EL (cell line): Measurements from ENCODE around the gene CTDP1.
"Not testable (repeated sequence)": the region's sequence is repeated elsewhere in the genome, so short reads cannot be mapped to it uniquely, and the experiment has no call there.

Experiments used
- DNase-seq: peaks from one replicate; pipeline ENCODE4 v3.0.0-alpha.2; 2016

Gene CTDP1

DNA sequence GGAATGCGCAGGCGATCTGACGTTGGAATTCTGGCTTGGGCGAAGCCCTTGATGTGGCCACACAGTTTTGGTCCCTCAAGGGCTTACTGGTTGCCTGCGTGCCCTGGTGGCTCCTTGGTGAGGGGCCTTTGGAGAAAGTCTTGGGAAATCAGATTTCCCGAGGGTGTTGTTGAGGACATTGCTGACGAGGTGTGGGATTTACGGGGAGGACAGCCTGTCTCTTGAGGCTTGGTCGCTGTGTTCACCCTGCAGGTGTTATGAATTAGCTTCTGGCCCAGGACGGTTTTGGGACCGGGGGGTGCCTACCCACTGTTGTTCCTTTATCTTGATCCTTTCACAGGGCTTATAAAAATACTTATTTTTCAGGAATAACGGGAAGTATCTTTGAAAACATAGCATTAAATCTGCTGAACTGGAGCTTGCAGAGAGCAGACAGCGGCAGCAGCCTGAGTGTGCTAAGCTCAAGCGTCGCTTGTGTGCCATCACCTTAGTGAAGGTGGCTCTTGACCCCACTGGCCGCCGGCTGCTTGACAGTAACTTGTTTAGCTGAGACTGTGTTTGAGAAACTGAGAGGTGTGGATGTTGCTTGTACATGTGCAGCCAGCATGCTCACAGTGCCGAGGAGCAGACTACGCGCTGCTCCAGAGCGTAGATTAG is 4.2 kb downstream of the CTDP1 start:
- no peak for DNase-seq

DNA sequence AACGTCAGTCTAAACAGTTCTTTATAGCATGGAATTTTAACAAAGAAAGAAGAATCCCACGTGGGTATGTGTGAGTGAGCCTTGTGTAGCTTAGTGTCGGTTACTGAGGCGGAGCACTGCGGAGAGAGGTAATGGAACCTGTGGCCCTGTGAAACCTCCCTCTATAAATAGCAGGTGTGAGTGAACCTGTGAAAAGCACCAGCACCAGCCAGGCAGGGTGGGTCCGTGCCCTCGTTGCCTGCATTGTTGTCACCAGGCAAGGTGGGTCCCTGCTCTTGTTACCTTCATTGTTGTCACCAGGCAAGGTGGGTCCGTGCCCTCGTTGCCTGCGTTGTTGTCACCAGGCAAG is 4.7 kb downstream of the CTDP1 start:
- no peak for DNase-seq

DNA sequence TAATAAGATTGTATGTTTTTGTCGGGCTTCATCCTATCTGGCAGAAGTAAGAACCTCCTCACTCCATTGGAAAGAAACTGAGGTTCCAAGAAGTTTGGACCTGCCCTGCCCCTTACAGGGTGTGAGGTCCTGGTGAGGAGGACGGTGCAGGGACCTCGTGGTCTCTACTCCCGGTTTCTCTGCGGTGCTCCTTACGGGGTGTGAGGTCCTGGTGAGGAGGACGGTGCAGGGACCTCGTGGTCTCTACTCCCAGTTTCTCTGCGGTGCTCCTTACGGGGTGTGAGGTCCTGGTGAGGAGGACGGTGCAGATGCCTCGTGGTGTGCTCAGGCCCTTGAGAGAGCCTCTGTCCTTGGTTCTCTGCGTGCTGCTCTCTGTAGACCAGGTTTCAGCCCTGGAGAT is 5.2 kb downstream of the CTDP1 start:
- no peak for DNase-seq

DNA sequence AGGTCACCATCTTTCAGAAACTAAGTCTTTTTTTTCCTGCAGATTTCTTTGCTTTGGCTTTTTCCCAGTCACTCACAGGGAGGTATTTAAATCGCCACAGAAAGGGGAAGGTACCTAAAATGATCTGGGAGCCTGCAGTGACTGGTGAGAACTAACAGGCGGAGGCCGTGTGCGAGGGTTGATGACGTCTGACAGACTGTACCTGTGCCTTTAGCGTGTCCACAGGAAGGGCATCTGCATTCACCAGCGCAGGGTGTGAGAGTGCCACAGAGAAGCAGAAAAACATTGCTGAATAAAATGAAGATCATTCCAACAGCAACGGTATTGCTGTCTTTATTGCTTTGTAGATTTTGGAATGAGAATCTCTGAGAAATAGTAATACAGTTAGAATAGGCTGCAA is 5.7 kb downstream of the CTDP1 start:
- no peak for DNase-seq

DNA sequence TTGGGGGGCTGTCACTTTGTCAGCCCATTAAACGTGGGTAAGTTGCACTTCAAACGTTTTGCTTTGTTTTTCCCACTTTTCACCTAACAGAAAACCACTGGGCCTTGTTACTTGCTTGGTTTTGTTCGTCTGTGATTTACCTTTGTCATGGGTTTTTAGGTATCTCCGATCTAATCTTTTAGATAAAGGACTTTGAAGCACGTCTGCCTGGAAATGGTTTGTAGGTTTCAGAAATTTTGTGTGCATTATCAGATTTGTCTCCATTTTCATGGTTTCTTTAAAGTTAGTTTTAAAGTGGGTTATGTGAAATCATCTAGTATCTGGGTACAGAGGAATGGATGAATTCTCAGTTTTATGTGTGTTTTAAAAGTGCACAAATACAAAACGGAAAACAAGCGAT is 6.4 kb downstream of the CTDP1 start:
- DNase-seq, result no peak

DNA sequence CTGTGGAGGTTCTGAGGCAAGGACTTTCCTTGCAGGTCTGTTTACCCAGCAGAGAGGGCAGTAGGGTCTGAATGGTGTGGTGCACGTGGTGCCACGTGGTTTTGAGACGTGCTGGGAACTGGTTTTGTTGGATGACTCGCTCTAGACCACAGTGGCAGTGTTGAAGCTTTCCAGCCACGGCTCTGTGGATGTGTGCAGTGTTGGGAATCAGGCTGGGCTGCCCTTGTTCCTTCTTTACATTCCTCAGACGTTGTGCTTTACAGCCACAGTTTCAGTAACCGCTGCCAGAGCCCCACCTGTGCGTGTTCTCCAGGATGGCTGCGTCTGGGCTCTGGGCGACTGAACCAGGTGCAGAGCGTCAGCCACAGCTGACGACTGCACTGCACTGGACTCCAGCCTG is 8.2 kb downstream of the CTDP1 start:
- peak; percentile 42 for DNase-seq

DNA sequence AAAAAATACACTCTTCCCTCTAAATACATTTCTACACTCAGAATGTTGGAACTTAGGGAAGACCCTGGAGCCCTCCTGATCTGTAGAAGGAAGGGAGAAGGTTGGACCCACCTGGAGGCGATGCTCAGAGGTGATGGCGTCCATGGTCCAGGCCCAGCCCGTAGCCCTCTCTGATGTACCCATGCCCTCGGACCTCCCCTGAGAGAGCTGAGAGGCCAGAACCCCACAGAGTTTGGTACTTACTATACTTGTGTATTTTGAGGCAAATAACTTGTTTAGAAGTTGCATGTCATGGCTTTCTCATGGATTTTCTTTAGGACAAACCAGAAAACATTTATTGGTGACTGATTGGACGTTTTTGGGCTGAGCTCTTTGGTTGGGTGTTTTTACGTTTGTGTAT is 10.5 kb downstream of the CTDP1 start:
- DNase-seq, result no peak

DNA sequence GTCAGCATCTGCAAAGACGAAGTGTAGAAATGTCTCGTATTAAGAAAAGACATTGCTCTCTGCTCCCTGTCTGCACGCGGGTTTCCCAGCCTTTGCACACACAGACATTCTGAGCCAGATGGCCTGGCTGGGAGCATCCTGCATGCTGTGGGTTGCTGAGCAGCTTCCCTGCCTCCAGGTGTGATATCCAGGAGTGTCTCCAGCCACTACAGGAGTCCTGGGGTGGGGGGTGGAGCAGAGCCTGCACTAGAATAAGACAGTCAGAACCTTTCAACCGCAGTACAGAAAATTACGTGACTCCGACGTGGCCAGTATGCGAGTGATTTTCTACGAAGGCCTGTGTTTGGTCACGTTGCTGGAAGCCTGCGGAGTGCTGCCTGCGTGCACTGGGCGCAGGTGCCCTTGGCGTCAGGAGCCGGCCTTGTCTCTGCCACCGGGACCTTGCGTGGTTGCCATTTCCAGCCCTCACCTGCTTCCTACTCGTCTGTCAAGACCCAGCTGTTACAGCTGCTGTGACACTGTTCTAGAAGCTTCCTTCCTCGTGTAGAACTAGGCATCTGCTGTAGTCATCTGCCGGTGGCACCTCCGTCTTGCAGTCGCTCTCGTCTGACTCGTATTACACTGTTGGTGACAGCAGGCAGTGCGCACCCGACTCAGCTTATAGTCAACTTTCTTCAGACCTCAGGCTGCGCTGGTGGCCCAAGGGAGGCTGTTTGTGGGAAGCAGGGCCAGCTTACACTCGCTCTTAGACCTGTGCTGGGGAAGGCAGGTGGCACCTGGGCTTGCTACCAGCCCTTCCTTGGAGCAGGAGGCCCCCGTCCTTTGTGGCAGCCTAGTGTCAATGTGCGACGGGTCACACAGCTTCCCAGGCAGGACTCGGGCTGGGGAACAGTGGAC is 11.2 kb downstream of the CTDP1 start:
- DNase-seq, result no peak

DNA sequence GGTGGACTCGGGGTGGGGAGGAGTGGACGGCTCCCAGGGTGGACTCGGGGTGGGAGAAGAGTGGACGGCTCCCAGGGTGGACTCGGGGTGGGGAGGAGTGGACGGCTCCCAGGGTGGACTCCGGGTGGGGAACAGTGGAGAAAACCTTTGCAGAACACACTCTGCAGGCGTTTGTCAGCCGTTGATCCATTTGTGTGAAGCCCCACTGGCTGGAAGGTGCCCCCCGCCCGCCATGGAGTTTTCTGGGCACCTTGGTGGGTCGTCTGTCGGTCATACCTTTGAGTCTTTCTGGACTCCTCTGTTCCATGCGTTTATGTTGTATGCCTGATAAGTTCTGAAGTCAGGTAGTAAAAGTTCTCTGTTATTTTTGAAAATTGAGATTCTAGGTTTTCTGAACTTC is 12.5 kb downstream of the CTDP1 start:
- DNase-seq, result no peak

DNA sequence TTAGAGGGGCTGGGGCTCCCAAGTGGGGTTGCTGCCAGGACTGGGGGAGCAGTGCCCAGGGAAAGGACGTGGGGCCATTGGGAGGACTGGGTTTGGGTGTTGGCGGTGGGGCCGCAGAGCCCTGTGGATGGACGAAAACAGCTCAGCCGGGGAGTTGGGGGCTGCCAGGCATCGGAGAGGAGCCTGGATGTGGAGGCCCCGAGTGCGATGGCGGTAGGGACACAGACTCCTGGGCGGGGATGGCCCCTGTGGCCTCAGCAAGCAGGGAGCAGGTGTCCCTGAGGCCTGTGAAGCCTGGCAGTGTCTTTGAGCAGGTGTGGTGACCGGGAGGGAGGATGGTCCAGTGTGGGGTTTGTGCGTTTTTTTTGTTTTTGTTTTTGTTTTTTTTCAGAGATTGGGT is 13.3 kb downstream of the CTDP1 start:
- DNase-seq, result no peak

DNA sequence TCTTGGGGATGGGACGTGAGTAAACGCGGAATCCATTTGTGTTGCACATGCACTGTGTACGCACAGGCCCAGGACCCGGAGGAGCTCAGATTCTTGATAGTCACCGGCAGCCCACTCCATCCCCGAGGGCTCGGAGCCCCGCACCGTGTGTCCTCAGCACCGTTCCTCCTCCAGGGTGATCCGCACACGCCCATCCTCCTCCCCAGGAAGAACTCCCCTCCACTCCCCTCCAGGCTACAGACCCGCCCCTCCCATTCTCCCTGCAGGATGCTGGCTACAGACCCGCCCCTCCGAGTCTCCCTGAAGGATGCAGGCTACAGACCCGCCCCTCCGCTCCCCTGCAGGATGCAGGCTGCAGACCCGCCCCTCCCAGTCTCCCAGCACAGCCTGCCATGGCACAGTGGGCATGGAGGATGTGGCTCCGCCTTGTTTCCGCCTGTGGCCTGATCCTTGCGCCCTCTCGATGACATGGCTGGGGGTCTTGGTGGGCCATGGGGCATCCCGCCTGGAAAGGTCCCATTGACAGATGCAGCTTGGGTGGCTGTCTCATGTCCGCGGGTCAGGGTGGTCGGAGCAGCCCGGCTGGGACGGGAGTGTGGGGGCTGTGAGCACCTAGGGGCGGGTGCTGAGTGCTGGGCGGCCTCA is 14.1 kb downstream of the CTDP1 start:
- no peak for DNase-seq

DNA sequence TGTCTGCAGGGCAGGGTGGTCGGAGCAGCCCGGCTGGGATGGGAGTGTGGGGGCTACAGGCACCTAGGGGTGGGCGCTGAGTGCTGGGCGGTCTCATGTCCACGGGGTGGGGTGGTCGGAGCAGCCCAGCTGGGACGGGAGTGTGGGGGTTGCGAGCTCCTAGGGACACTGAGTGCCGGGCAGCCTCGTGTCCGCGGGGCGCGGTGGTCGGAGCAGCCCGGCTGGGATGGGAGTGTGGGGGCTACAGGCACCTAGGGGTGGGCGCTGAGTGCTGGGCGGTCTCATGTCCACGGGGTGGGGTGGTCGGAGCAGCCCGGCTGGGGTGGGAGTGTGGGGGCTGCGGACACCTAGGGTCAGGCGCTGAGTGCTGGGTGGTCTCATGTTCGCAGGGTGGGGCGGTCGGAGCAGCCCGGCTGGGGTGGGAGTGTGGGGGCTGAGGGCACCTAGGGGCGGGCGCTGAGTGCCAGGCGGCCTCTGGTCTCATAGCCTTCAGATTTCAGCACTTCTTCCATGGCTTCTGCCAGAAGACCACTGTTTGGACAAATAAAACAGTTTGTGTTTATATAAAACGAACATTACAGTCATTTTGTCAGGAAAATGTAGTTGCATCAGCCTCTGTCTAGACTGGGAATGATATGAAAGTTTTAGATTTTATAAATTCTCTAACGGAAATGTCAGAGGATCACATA is 14.7 kb downstream of the CTDP1 start:
- DNase-seq, result not testable (repeated sequence)

DNA sequence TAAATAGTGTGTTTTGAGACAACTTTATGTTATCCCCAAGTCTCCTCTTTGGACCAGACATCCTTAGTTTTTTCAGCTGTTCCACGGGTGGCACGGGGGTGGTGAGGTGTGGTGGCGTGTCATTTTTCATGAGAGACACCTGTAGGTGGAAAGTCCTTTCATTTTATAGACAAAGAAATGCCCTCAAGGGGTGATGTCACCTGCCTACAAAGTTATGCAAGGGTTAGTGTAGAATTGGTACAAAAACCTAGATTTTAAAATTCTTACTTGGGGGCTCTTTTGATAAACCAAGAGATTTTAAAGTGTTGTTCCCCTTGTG is 15.3 kb downstream of the CTDP1 start:
- DNase-seq, result no peak

DNA sequence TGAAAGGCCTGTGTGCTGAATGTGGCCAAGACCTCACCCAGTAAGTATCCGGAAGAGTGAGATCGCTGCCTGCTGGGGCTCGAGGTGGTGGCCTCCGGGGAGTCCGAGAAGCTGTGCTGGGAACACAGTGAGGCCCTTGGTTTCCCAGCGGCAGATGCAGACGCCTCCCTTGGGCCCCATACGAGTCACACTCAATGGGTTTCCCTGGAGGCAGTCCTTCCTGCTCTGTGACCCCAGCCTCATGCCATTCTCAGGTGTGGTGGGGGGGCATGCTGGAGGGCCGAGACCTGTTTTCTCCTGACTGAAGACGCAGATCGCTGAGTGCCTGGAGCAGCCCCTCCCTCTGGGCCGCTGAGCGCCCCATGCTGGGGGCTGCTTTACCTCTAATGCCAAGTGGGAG is 15.7 kb downstream of the CTDP1 start:
- no peak for DNase-seq

DNA sequence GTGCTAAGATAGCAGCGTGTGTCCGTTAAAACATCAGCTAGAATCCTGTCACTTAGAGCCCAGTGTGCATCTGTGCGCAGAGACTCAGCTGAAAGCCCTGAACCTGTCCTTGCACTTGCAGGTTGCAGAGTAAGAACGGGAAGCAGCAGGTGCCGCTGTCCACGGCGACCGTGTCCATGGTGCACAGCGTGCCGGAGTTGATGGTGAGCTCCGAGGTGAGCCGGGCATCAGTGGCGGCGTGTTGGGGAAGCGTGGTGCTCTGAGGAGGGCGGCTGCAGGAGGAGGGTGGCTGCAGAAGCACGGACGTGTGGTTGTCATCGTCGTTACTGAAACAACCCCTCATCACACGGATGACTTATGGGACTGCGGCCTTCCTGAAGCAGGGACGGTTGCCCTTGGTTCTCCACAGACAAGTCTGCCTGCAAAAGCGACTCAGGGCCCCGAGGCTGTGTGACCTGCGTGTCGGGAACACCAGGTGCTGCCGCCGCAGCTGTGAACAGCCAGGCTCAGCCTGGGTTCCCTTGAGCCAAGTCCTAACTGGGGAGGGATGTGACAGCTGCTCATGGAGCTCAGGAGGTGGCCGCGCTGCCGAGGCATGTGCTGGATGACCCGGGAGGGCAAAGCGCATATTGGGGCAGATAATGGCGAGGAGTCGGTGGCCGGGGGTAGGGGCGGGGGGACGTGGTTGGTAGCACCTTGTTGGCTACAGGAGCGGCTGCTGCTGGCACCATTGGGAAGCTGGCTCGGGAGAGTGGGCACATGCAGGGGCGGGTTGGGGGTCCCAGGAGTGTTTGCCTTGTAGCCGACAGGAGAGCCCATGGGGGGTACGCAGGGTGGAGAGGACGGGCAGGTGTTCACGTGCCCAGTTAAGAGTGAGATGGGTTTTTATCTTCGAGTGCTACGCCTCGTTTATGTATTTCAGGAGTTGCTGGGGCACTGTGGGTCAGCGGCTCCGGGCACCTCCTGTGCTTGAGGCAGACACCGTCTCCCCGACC is 16.6 kb downstream of the CTDP1 start:
- no peak for DNase-seq

DNA sequence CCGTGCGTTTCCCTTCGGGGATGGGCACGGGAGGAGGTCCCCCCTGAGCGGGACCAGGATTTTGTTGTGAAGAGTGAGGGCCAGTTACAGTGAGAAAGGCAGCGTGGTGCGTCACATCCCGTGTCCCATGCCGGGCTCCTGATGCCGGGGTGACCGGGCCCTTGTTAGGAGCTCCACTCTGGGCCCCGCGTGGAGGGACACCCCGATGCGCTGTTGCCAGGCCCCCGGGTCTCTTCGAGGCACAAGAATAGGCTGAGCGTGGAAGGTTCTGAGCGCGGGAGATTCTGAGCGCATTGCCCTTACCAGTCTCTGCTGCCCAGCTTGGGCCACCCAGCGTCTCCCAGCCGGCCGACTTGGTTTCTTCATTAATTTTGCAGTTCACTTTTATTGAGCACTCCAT is 17.6 kb downstream of the CTDP1 start:
- no peak for DNase-seq

DNA sequence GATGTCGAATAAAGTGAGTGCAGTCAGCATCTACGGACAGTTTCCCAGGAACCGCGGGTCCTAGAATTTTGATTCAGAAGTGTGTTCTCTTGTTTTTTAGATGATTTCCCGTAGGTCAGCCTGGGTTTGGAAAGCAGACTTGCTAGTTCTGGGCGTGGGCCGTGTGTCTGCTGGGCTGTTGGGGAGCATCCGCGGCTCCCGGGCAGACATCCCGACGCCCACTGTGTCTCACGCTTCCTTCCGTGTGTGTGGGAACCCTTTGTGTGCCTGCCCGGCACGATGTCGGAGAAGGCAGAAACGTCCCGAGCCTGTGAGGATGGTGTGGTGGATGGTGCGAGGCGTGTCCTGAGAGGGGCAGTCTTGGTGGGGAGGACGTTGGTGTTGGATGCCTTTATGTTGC is 18.4 kb downstream of the CTDP1 start:
- no peak for DNase-seq

DNA sequence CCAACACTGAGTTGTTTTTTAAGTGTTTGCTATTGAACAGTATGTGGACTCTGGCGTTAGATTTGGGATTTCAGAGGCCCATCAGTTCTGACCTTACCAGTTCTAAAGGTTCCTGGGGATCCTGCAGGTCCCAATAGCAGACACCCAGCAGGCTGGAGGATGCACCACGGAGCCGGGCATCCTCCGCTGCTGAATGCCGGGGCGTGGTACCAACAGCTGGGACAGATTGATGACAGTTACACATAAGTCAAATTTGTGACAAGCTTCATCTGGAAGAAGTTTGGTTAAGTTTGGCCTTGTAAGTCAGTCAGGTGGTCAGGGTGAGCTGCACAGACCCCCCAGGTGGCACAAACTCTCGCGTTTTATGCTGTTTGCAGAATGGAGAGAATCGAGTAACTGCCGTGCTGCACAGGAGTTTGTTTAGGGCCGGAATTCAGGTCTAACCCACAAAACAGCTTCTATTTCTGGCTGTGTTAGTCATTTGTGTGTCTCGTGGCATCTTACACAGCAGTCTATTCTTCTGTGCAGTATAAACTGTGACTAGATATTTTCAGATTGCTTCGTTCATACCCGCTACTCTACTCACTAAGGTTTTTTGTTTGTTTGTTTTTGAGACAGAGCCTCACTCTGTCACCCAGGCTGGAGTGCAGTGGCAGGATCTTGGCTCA is 19.2 kb downstream of the CTDP1 start:
- no peak for DNase-seq

DNA sequence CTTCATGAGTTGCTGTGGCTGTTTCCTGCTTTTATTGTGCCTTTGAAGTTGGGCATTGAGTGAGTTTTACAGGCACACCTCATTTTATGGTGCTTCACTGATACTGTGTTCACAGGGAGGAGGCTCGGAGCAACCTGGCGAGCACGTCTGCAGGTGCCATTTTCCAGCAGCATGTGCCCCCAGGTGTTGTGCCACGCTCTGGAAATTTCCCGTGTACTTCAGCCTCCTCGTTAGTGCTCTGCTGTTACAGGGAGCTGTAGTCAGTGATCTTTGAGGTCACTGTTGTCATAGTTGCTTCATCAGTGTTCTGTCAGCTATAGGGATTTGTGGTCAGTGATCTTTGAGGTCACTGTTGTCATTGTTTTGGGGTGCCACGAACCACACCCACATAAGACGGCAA is 20.1 kb downstream of the CTDP1 start:
- no peak for DNase-seq

DNA sequence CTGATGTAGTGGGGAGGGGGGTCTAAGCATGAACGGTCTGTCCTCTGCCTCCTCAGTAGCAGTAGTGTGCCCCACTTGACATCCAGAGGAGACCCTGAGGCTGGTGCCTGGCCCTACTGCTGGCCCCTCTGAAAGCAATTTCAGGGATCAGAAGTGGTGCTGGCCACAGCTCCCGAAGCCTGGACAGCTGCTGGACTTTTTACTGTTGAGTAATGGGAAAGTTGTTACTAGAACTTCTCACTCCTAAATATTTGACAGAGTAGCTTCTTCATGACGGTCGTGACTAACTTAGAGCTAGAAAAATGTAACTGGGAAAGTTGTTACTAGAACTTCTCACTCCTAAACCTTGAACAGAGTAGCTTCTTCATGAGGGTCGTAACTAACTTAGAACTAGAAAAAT is 23.3 kb downstream of the CTDP1 start:
- DNase-seq, result no peak

DNA sequence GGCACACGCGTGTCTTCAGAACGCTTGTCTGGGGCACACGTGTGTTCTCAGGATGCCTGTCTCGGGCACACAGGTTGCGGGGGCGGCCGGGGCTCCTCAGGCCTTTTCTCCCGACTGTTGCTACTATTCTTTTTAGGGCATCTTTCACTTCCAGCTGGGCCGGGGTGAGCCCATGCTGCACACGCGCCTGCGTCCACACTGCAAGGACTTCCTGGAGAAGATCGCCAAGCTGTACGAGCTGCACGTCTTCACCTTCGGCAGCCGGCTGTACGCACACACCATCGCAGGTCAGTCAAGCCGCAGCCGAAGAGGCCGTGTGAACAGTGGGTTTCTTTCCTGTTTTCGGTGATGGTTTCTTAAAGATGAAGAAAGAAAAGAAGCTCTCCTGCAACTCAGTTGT is 25.0 kb downstream of the CTDP1 start:
- no peak for DNase-seq

DNA sequence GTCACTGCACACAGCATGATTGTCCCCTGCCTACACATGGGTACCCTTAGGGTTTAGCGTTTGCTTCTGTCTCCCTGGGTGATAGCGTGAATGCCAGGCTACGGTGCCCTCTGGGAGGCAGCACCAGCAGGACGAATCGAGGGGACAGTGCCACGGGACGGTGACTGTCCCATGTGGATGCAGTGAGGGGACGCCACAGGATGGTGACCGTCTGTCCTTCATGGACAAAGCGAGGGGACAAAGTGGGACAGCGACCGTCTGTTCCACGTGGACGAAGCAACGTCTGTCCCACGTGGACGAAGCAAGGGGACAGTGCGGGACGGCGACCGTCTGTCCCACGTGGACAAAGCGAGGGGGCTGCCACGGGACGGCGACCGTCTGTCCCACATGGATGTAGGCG is 25.7 kb downstream of the CTDP1 start:
- DNase-seq, result no peak
